Iris pigment epithelial cell (primary cell): Measurements from ENCODE around the gene NTRK1.
A peak's percentile ranks its signal among the peaks of the same experiment; 100 is the strongest.

Source experiments
- DNase-seq: peaks from one replicate; pipeline ENCODE4 v3.0.0-alpha.2; 2011; ENCODE audit warnings: low read depth

Gene NTRK1

GRCh38 chr1:156838972-156839371 is 21.7 kb upstream of the NTRK1 start:
- DNase-seq, result no peak

GRCh38 chr1:156839426-156840109 is 21.1 kb upstream of the NTRK1 start:
- no peak for DNase-seq

GRCh38 chr1:156840186-156840897 is 20.3 kb upstream of the NTRK1 start:
- DNase-seq, result no peak

GRCh38 chr1:156840898-156841279 is 19.8 kb upstream of the NTRK1 start:
- DNase-seq, result no peak

GRCh38 chr1:156841295-156841855 is 19.3 kb upstream of the NTRK1 start:
- DNase-seq, result no peak

- no peak for DNase-seq
Observed at GRCh38 chr1:156842618-156843300, 17.9 kb upstream of the NTRK1 start.

GRCh38 chr1:156844102-156844501 is 16.6 kb upstream of the NTRK1 start:
- DNase-seq, result no peak

- DNase-seq, result no peak
Observed at GRCh38 chr1:156844638-156845037, 16.0 kb upstream of the NTRK1 start.

- no peak for DNase-seq
Observed at GRCh38 chr1:156845055-156845952, 15.4 kb upstream of the NTRK1 start.

GRCh38 chr1:156845953-156846545 is 14.6 kb upstream of the NTRK1 start:
- no peak for DNase-seq

- no peak for DNase-seq
Observed at GRCh38 chr1:156846643-156847042, 14.0 kb upstream of the NTRK1 start.

- no peak for DNase-seq
Observed at GRCh38 chr1:156847591-156848460, 12.8 kb upstream of the NTRK1 start.

- DNase-seq, result no peak
Observed at GRCh38 chr1:156848461-156849150, 12.1 kb upstream of the NTRK1 start.

- DNase-seq, result no peak
Observed at GRCh38 chr1:156849151-156849496, 11.5 kb upstream of the NTRK1 start.

GRCh38 chr1:156851779-156852417 is 8.8 kb upstream of the NTRK1 start:
- no peak for DNase-seq

- DNase-seq, result peak; percentile 30
Observed at GRCh38 chr1:156852418-156852874, 8.2 kb upstream of the NTRK1 start.

GRCh38 chr1:156853761-156854160 is 6.9 kb upstream of the NTRK1 start:
- DNase-seq, result no peak

- no peak for DNase-seq
Observed at GRCh38 chr1:156854634-156855033, 6.0 kb upstream of the NTRK1 start.

GRCh38 chr1:156856282-156856785 is 4.3 kb upstream of the NTRK1 start:
- no peak for DNase-seq
